Caco-2 (cell line): Measurements from ENCODE around the gene ZNF605. TPM values are rescaled to one million over a fixed set of nuclear protein-coding genes. Genes with fewer than 3 reads are reported as not detected.

Experiments used
- BruUV-seq: library from RNA; stranded (reverse); fragments of 400-500 nt; replicated peaks from 2 replicates; lab custom pipeline; 2021; lab: Mats Ljungman, UMichigan
- CTCF ChIA-PET: fragments of 300-600 bp; sonication (Branson Sonifier 250); formaldehyde crosslinking; loops from one replicate; lab custom pipeline; 2022; ENCODE audit warnings: antibody characterized with exemption; lab: Charles Lee
- POLR2A ChIA-PET: fragments of 300-600 bp; sonication (Branson Sonifier 250); formaldehyde crosslinking; loops from one replicate; lab custom pipeline; 2022; ENCODE audit warnings: antibody characterized with exemption; lab: Charles Lee
- DNase-seq, 2 experiments: peaks; one replicate each; pipeline versions ENCODE4 v3.0.0 to v3.0.0-alpha.2; 2020 to 2022
- H3K27me3 ChIP-seq: replicated peaks from 2 replicates; pipeline ENCODE4 v1.6.0; 2011; ENCODE audit warnings: low read length; ENCODE audit not compliant: control insufficient read depth, insufficient read depth
- H3K36me3 ChIP-seq: 2 replicates; pipeline ENCODE4 v1.5.1; 2011; ENCODE audit warnings: low read length; ENCODE audit not compliant: control insufficient read depth, insufficient read depth
- H3K4me1 ChIP-seq: fragments of 250-450 bp; sonication (Bioruptor Pico); 2 replicates; pipeline ENCODE4 v1.5.1; 2020; ENCODE audit warnings: mild to moderate bottlenecking
- H3K4me3 ChIP-seq: 2 replicates; pipeline ENCODE4 v1.5.1; 2011; ENCODE audit warnings: low read depth, mild to moderate bottlenecking, control low read depth, low read length
- H3K9me3 ChIP-seq: fragments of 250-450 bp; sonication (Bioruptor Pico); 2 replicates; pipeline ENCODE4 v1.5.1; 2020; ENCODE audit warnings: mild to moderate bottlenecking, moderate library complexity
- H3K27ac Mint-ChIP-seq: one replicate; pipeline ENCODE4 v1.8.0; 2022; ENCODE audit warnings: mixed read lengths; ENCODE audit not compliant: unreplicated experiment
- H3K27me3 Mint-ChIP-seq: one replicate; pipeline ENCODE4 v1.8.0; 2022; ENCODE audit warnings: mixed read lengths; ENCODE audit not compliant: insufficient read depth, unreplicated experiment
- H3K36me3 Mint-ChIP-seq: one replicate; pipeline ENCODE4 v1.8.0; 2022; ENCODE audit warnings: mild to moderate bottlenecking, mixed read lengths; ENCODE audit not compliant: insufficient read depth, unreplicated experiment
- H3K4me1 Mint-ChIP-seq: one replicate; pipeline ENCODE4 v1.8.0; 2022; ENCODE audit warnings: low read depth, mixed read lengths; ENCODE audit not compliant: unreplicated experiment
- H3K4me3 Mint-ChIP-seq: one replicate; pipeline ENCODE4 v1.8.0; 2022; ENCODE audit warnings: mild to moderate bottlenecking, moderate library complexity, mixed read lengths; ENCODE audit not compliant: unreplicated experiment
- H3K9me3 Mint-ChIP-seq: one replicate; pipeline ENCODE4 v1.8.0; 2022; ENCODE audit warnings: mixed read lengths; ENCODE audit not compliant: unreplicated experiment
- CTCF ChIP-seq, 2 experiments: fragments of 200-600 bp in 1 of 2; IDR thresholded peaks; 1 replicate in 1 of 2; 2 replicates in 1 of 2; pipeline versions ENCODE4 v1.5.1 to v1.8.0; 2011 to 2022; ENCODE audit warnings: antibody characterized with exemption in 1 of 2, control low read depth in 1 of 2, inconsistent platforms in 1 of 2, low read depth in 1 of 2, low read length in 1 of 2, mild to moderate bottlenecking in 1 of 2, moderate library complexity in 1 of 2; ENCODE audit not compliant: insufficient read depth in 1 of 2, severe bottlenecking in 1 of 2, unreplicated experiment in 1 of 2
- intact Hi-C: fragments of 100-400 bp; cut with micrococcal nuclease; formaldehyde crosslinking; loops from one replicate; pipeline ENCODE4 v1.10.0; 2022; ENCODE audit not compliant: unreplicated experiment
- total RNA-seq: library from RNA; stranded (reverse); gene quantifications from 2 replicates; pipeline ENCODE4 v1.2.3, GENCODE V29; 2022

Gene ZNF605
- total RNA-seq, 1 experiment from 2014 or later: 7.1 TPM

DNA sequence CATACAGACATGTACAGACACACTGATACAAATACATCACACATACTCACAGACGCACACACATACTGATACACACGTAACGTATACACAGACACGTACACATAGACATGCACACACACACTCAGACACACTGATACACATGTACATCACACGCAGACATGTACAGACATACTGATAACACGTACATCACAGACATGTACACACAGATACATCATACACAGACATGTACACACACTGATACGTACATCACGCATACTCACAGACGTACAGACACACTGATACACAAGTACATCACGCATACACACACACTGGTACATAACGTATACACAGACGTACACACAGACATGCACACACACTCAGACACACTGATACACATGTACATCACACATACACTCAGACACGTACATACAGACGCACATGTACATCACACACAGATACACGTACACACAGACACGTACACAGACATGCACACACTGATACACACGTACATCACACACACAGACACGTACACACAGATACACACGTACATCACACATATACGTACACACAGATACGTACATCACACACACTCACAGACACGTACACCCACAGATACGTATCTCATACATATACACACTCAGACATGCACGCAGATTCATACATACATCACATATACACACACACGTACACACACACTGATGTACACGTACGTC, 5.1 kb downstream of the ZNF605 start:
- ChIA-PET POLR2A (no interaction called here), CTCF (no interaction called here)
- Mint-ChIP-seq H3K9me3 (peaks cover 25% of the 10 kb centered on the region), H3K36me3 (peaks cover 42% of the 10 kb centered on the region), H3K4me1 (peaks cover 5% of the 10 kb centered on the region), H3K27me3 (no peaks in the 10 kb centered on the region), H3K4me3 (no peak overlapping the region), H3K27ac (no peak overlapping the region)
- Histone ChIP-seq H3K9me3 (peaks cover 40% of the 10 kb centered on the region), H3K4me3 (no peak overlapping the region), H3K36me3 (no peaks in the 10 kb centered on the region), H3K4me1 (no peaks in the 10 kb centered on the region), H3K27me3 (no peaks in the 10 kb centered on the region)
- TF ChIP-seq CTCF (IDR thresholded peaks at IDR 0.05; ENCODE audit: insufficient read depth in 1 of 2, low read depth in 1 of 2, low read length in 1 of 2, severe bottlenecking in 1 of 2, unreplicated experiment in 1 of 2): no peak
- BruUV-seq: no TSS peak
- no peak for DNase-seq
- intact Hi-C loops: no loop called here

- CTCF ChIA-PET: no interaction called here
- Mint-ChIP-seq H3K4me3 (no peak overlapping the region), H3K27ac (no peak overlapping the region), H3K9me3 (peaks cover 31% of the 10 kb centered on the region), H3K27me3 (no peaks in the 10 kb centered on the region), H3K36me3 (peaks cover 44% of the 10 kb centered on the region), H3K4me1 (peaks cover 3% of the 10 kb centered on the region)
- BruUV-seq: no TSS peak
- no peaks in the 10 kb centered on the region for H3K36me3 ChIP-seq
- POLR2A ChIA-PET: no interaction called here
- H3K4me1 ChIP-seq: no peaks in the 10 kb centered on the region
- TF ChIP-seq CTCF (IDR thresholded peaks at IDR 0.05; ENCODE audit: insufficient read depth in 1 of 2, low read depth in 1 of 2, low read length in 1 of 2, severe bottlenecking in 1 of 2, unreplicated experiment in 1 of 2): no peak
- no peak for DNase-seq
- no peak overlapping the region for H3K4me3 ChIP-seq
- H3K27me3 ChIP-seq: no peaks in the 10 kb centered on the region
- H3K9me3 ChIP-seq: peaks cover 40% of the 10 kb centered on the region
- intact Hi-C loops: no loop called here
Measured at GRCh38 chr12:132949936-132950837, 5.9 kb downstream of the ZNF605 start.

- H3K4me1 Mint-ChIP-seq: no peaks in the 10 kb centered on the region
- BruUV-seq: no TSS peak
- ChIA-PET POLR2A (no interaction called here), CTCF (no interaction called here)
- TF ChIP-seq CTCF (IDR thresholded peaks at IDR 0.05; ENCODE audit: insufficient read depth in 1 of 2, low read depth in 1 of 2, low read length in 1 of 2, severe bottlenecking in 1 of 2, unreplicated experiment in 1 of 2): no peak
- 0 out of 2 replicates have a peak, but pooled peaks cover 2% of the 10 kb centered on the region for H3K36me3 ChIP-seq
- peaks cover 38% of the 10 kb centered on the region for H3K36me3 Mint-ChIP-seq
- no peak for DNase-seq
- no peaks in the 10 kb centered on the region for H3K4me1 ChIP-seq
- H3K27me3 ChIP-seq: no peaks in the 10 kb centered on the region
- H3K4me3 ChIP-seq: no peak overlapping the region
- no peak overlapping the region for H3K4me3 Mint-ChIP-seq
- H3K9me3 Mint-ChIP-seq: peaks cover 14% of the 10 kb centered on the region
- peaks cover 33% of the 10 kb centered on the region for H3K9me3 ChIP-seq
- H3K27ac Mint-ChIP-seq: no peak overlapping the region
- no peaks in the 10 kb centered on the region for H3K27me3 Mint-ChIP-seq
- intact Hi-C loops: no loop called here
Measured at GRCh38 chr12:132948146-132949066, 7.7 kb downstream of the ZNF605 start.
